Measurements from ENCODE around the gene MSGN1. TPM values are rescaled to one million over a fixed set of nuclear protein-coding genes. Genes with fewer than 3 reads are reported as not detected.

The MSGN1 gene
- polyA plus RNA-seq, 1 of the 3 experiments (the other 2 are of a cell fraction): not detected

DNA sequence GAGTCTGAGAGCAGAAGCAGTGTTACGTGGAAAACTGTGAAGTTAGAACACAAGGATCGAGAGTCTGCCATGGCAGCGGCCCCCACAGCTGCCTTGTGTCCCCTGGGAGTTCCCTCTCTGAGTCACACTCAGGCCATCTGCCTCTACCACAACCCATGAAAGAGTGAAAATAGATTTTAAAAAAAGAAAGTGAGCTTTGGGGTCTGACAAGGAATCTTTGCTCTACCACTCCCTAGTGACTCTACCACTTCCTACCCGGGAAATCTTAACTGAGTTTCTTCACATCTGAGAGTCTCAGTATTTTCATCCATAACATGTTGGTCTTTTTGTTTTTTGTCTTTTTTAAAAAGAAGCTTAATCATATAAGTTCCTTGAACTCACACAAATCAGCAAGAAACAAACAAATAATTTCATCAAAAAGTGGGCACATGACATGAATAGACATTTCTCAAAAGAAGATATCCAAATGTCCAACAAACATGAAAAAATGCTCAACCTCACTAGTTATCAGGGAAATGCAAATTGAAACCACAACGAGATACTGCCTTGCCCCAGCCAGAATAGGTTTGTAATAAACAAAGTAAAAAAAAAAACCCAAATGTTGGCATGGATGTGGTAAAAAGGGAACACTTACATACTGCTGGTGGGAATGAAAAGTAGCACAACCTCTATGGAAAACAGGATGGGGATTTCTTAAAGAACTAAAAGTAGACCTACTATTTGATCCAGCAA is 2.4 kb upstream of the MSGN1 start:
- no peak overlapping the region for H3K9ac ChIP-seq
- no peak overlapping the region for H2AFZ ChIP-seq (ENCODE audit: low read depth)

DNA sequence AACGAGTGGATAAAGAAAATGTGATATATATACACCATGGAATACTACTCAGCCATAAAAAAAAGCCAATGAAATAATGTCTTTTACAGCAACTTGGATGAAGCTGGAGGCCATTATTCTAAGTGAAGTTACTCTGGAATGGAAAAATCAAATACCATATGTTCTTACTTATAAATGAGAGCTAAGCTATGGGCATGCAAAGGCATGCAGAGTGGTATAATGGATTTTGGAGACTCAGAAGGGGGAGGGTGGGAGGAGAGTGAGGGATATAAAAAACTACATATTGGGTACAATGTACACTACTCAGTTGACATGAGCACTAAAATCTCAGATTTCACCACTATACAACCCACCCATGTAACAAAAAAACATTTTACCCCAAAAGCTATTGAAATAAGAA is 1.7 kb upstream of the MSGN1 start:
- Histone ChIP-seq H3K9me2 (no peaks in the 10 kb centered on the region), H3K4me1 (ENCODE audit: control insufficient read depth in 1 of 2, insufficient read depth in 2 of 2, low read depth in 1 of 2, low read length in 1 of 2) (peaks cover 0 to 3% of the 10 kb centered on the region in 2 experiments; a peak in 2 of 4 replicates), H3K9ac (no peak overlapping the region), H3K27me3 (ENCODE audit: insufficient read depth) (no peaks in the 10 kb centered on the region), H2AFZ (ENCODE audit: low read depth) (no peak overlapping the region), H3K27ac (ENCODE audit: low read depth in 2 of 2, low read length in 1 of 2) (no peak overlapping the region), H3K4me2 (no peak overlapping the region), H4K20me1 (ENCODE audit: insufficient read depth) (no peaks in the 10 kb centered on the region), H3K4me3 (ENCODE audit: low read depth in 2 of 2, low read length in 1 of 2) (no peak overlapping the region), H3K36me3 (replicated peaks in 1 of 2; ENCODE audit: control insufficient read depth in 1 of 2, insufficient read depth in 2 of 2, low read length in 1 of 2) (no peaks in the 10 kb centered on the region), H3F3A (replicated peaks; ENCODE audit: insufficient read depth) (no peaks in the 10 kb centered on the region), H3K9me3 (no peaks in the 10 kb centered on the region), H3K79me2 (ENCODE audit: insufficient read depth) (no peaks in the 10 kb centered on the region)
- ChIA-PET POLR2A (no interaction called here), CTCF (interaction anchor here (1.0 to 4.4 kb wide), 3 partner anchors 12 to 95 kb away, joined by 3 to 21 read pairs (median 8); no protein-coding TSS in a partner anchor)
- TF ChIP-seq, protein P1, sequence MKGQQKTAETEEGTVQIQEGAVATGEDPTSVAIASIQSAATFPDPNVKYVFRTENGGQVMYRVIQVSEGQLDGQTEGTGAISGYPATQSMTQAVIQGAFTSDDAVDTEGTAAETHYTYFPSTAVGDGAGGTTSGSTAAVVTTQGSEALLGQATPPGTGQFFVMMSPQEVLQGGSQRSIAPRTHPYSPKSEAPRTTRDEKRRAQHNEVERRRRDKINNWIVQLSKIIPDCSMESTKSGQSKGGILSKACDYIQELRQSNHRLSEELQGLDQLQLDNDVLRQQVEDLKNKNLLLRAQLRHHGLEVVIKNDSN (IDR thresholded peaks at IDR 0.05; ENCODE audit: borderline replicate concordance, low read depth): no peak
- TF ChIP-seq TCF12 (IDR thresholded peaks at IDR 0.05) (no peak), CHD2 (IDR thresholded peaks at IDR 0.05; ENCODE audit: low read length, partially characterized antibody) (no peak), FOXM1 (IDR thresholded peaks at IDR 0.05; ENCODE audit: low read depth) (no peak), JUND (IDR thresholded peaks at IDR 0.05) (no peak), EP300 (IDR thresholded peaks at IDR 0.05; ENCODE audit: borderline replicate concordance in 1 of 2, low read depth in 1 of 2, low read length in 1 of 2) (no peak), RAD21 (IDR thresholded peaks at IDR 0.05; ENCODE audit: low read length) (no peak), POLR2AphosphoS5 (IDR thresholded peaks at IDR 0.05; ENCODE audit: low read depth, low read length) (no peak), FOSL2 (IDR thresholded peaks at IDR 0.05; ENCODE audit: borderline replicate concordance, low read depth) (no peak), TAF1 (IDR thresholded peaks at IDR 0.05; ENCODE audit: borderline replicate concordance, low read depth, low read length) (no peak), TEAD4 (IDR thresholded peaks at IDR 0.05; ENCODE audit: borderline replicate concordance, insufficient read depth) (no peak), GATA2 (CRISPR knock-in tag; IDR thresholded peaks at IDR 0.05) (no peak), SIN3A (IDR thresholded peaks at IDR 0.05; ENCODE audit: borderline replicate concordance, low read depth, low read length) (no peak), GABPA (IDR thresholded peaks at IDR 0.05; ENCODE audit: low read depth) (no peak), ELF1 (IDR thresholded peaks at IDR 0.05) (no peak)
- TF ChIP-seq, protein P2, sequence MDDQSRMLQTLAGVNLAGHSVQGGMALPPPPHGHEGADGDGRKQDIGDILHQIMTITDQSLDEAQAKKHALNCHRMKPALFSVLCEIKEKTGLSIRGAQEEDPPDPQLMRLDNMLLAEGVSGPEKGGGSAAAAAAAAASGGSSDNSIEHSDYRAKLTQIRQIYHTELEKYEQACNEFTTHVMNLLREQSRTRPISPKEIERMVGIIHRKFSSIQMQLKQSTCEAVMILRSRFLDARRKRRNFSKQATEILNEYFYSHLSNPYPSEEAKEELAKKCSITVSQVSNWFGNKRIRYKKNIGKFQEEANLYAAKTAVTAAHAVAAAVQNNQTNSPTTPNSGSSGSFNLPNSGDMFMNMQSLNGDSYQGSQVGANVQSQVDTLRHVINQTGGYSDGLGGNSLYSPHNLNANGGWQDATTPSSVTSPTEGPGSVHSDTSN (IDR thresholded peaks at IDR 0.05): no peak
- TF ChIP-seq, protein P3, sequence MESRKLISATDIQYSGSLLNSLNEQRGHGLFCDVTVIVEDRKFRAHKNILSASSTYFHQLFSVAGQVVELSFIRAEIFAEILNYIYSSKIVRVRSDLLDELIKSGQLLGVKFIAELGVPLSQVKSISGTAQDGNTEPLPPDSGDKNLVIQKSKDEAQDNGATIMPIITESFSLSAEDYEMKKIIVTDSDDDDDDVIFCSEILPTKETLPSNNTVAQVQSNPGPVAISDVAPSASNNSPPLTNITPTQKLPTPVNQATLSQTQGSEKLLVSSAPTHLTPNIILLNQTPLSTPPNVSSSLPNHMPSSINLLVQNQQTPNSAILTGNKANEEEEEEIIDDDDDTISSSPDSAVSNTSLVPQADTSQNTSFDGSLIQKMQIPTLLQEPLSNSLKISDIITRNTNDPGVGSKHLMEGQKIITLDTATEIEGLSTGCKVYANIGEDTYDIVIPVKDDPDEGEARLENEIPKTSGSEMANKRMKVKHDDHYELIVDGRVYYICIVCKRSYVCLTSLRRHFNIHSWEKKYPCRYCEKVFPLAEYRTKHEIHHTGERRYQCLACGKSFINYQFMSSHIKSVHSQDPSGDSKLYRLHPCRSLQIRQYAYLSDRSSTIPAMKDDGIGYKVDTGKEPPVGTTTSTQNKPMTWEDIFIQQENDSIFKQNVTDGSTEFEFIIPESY (IDR thresholded peaks at IDR 0.05; ENCODE audit: borderline replicate concordance, low read depth): no peak
- no peak for DNase-seq
- WGBS (ENCODE audit: low lambda C conversion rate): 43% methylated on average over 1 of the region's 1 CpG

More for the DNA sequence above, 2.4 kb upstream of the MSGN1 start:
- no peak for DNase-seq
- Histone ChIP-seq H3F3A (replicated peaks; ENCODE audit: insufficient read depth) (no peaks in the 10 kb centered on the region), H4K20me1 (ENCODE audit: insufficient read depth) (no peaks in the 10 kb centered on the region), H3K27me3 (ENCODE audit: insufficient read depth) (no peaks in the 10 kb centered on the region), H3K4me1 (ENCODE audit: control insufficient read depth in 1 of 2, insufficient read depth in 2 of 2, low read depth in 1 of 2, low read length in 1 of 2) (peaks cover 0 to 3% of the 10 kb centered on the region in 2 experiments; a peak in 2 of 4 replicates), H3K4me3 (ENCODE audit: low read depth in 2 of 2, low read length in 1 of 2) (no peak overlapping the region; a peak in 1 of 4 replicates), H3K4me2 (peak overlapping the region; percentile 1; the same call in 1 of the 2 replicates), H3K9me2 (no peaks in the 10 kb centered on the region), H3K36me3 (replicated peaks in 1 of 2; ENCODE audit: control insufficient read depth in 1 of 2, insufficient read depth in 2 of 2, low read length in 1 of 2) (no peaks in the 10 kb centered on the region), H3K79me2 (ENCODE audit: insufficient read depth) (no peaks in the 10 kb centered on the region), H3K9me3 (no peaks in the 10 kb centered on the region), H3K27ac (ENCODE audit: low read depth in 2 of 2, low read length in 1 of 2) (no peak overlapping the region)
- 46% methylated on average over 5 of the region's 5 CpGs for WGBS (ENCODE audit: low lambda C conversion rate)
- POLR2A ChIA-PET: no interaction called here
- TF ChIP-seq, protein P1 (IDR thresholded peaks at IDR 0.05; ENCODE audit: borderline replicate concordance, low read depth): no peak
- TF ChIP-seq POLR2AphosphoS5 (IDR thresholded peaks at IDR 0.05; ENCODE audit: low read depth, low read length): no peak
- TF ChIP-seq, protein P4, sequence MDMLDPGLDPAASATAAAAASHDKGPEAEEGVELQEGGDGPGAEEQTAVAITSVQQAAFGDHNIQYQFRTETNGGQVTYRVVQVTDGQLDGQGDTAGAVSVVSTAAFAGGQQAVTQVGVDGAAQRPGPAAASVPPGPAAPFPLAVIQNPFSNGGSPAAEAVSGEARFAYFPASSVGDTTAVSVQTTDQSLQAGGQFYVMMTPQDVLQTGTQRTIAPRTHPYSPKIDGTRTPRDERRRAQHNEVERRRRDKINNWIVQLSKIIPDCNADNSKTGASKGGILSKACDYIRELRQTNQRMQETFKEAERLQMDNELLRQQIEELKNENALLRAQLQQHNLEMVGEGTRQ (IDR thresholded peaks at IDR 0.05; ENCODE audit: borderline replicate concordance, low read depth, low read length): no peak
- no peak for TF ChIP-seq MEF2A (IDR thresholded peaks at IDR 0.05; ENCODE audit: borderline replicate concordance, low read depth)
- CTCF ChIA-PET: interaction anchor here (0.8 to 4.4 kb wide), 4 partner anchors 11 to 168 kb away, joined by 3 to 21 read pairs (median 4); no protein-coding TSS in a partner anchor

Measured in SK-N-SH (cell line).